MM.1S (cell line): ENCODE measurements around the gene PRKCZ.
"Not testable (repeated sequence)": the region's sequence is repeated elsewhere in the genome, so short reads cannot be mapped to it uniquely, and the experiment has no call there.

Source experiments
- DNase-seq: peaks from one replicate; pipeline ENCODE4 v3.0.0-alpha.2; 2015
- H2AFZ ChIP-seq: fragments of 300-600 bp; sonication (generic); 2 replicates; pipeline ENCODE4 v1.6.0; 2016; ENCODE audit warnings: antibody characterized with exemption, low read length
- H3F3A ChIP-seq: fragments of 300-600 bp; sonication (generic); 2 replicates; pipeline ENCODE4 v1.6.1; 2016; ENCODE audit warnings: mild to moderate bottlenecking, antibody characterized with exemption, low read length, moderate library complexity, mixed read lengths; ENCODE audit not compliant: insufficient read depth
- H3K27ac ChIP-seq: fragments of 300-600 bp; sonication (generic); 2 replicates; pipeline ENCODE4 v1.5.1; 2016; ENCODE audit warnings: mild to moderate bottlenecking, low read length
- H3K27me3 ChIP-seq: fragments of 300-600 bp; sonication (generic); replicated peaks from 2 replicates; pipeline ENCODE4 v1.6.0; 2016; ENCODE audit warnings: low read length; ENCODE audit not compliant: insufficient read depth
- H3K36me3 ChIP-seq: fragments of 300-600 bp; sonication (generic); replicated peaks from 2 replicates; pipeline ENCODE4 v1.6.1; 2016; ENCODE audit warnings: mild to moderate bottlenecking, low read length, mixed read lengths; ENCODE audit not compliant: insufficient read depth
- H3K4me1 ChIP-seq: fragments of 300-600 bp; sonication (generic); 2 replicates; pipeline ENCODE4 v1.6.1; 2016; ENCODE audit warnings: low read length, mixed read lengths
- H3K4me2 ChIP-seq: fragments of 300-600 bp; sonication (generic); 2 replicates; pipeline ENCODE4 v1.6.0; 2016; ENCODE audit warnings: low read depth, low read length
- H3K4me3 ChIP-seq: fragments of 300-600 bp; sonication (generic); 2 replicates; pipeline ENCODE4 v1.5.1; 2016; ENCODE audit warnings: low read length, mixed read lengths
- H3K79me2 ChIP-seq: fragments of 300-600 bp; sonication (generic); 2 replicates; pipeline ENCODE4 v1.6.1; 2016; ENCODE audit warnings: mixed run types, low read length, mixed read lengths
- H3K9ac ChIP-seq: fragments of 300-600 bp; sonication (generic); 2 replicates; pipeline ENCODE4 v1.6.1; 2016; ENCODE audit warnings: low read length, mixed read lengths
- H3K9me2 ChIP-seq: fragments of 300-600 bp; sonication (generic); replicated peaks from 2 replicates; pipeline ENCODE4 v1.6.1; 2016; ENCODE audit warnings: mild to moderate bottlenecking, low read length, mixed read lengths; ENCODE audit not compliant: insufficient read depth
- H3K9me3 ChIP-seq: fragments of 300-600 bp; sonication (generic); replicated peaks from 2 replicates; pipeline ENCODE4 v1.6.1; 2016; ENCODE audit warnings: mild to moderate bottlenecking, low read length, mixed read lengths; ENCODE audit not compliant: insufficient read depth
- H4K20me1 ChIP-seq: fragments of 300-600 bp; sonication (generic); 2 replicates; pipeline ENCODE4 v1.6.1; 2016; ENCODE audit warnings: mild to moderate bottlenecking, low read length, moderate library complexity, mixed read lengths; ENCODE audit not compliant: insufficient read depth
- CTCF ChIP-seq: fragments of 300-600 bp; sonication (generic); IDR thresholded peaks from 2 replicates; pipeline ENCODE4 v1.5.1; 2016; ENCODE audit warnings: antibody characterized with exemption, low read length, mixed read lengths
- EZH2 ChIP-seq: fragments of 300-600 bp; sonication (generic); optimal IDR thresholded peaks from 2 replicates; pipeline ENCODE3; 2017; ENCODE audit warnings: low read depth, mild to moderate bottlenecking, antibody characterized with exemption, low read length, mixed read lengths
- EZH2phosphoT487 ChIP-seq: fragments of 300-600 bp; sonication (generic); IDR thresholded peaks from 2 replicates; pipeline ENCODE4 v1.6.1; 2018; ENCODE audit warnings: antibody characterized with exemption, low read length

Gene PRKCZ

GRCh38 chr1:2119886-2120285 lies 69.7 kb downstream of the PRKCZ start:
- Histone ChIP-seq H3K9me2 (no peaks in the 10 kb centered on the region), H3F3A (no peaks in the 10 kb centered on the region), H3K79me2 (no peaks in the 10 kb centered on the region), H4K20me1 (no peaks in the 10 kb centered on the region), H3K27me3 (peaks cover 39% of the 10 kb centered on the region), H3K9me3 (no peaks in the 10 kb centered on the region), H3K4me3 (no peak overlapping the region), H3K27ac (no peak overlapping the region), H3K4me2 (no peak overlapping the region), H3K4me1 (no peaks in the 10 kb centered on the region), H3K9ac (no peak overlapping the region), H3K36me3 (no peaks in the 10 kb centered on the region), H2AFZ (no peak overlapping the region)
- no peak for DNase-seq
- TF ChIP-seq EZH2 (no peak), CTCF (no peak), EZH2phosphoT487 (no peak)

GRCh38 chr1:2121101-2121691 lies 71.0 kb downstream of the PRKCZ start:
- Histone ChIP-seq H3K4me3 (no peak overlapping the region), H3K36me3 (no peaks in the 10 kb centered on the region), H2AFZ (no peak overlapping the region), H3F3A (no peaks in the 10 kb centered on the region), H3K27me3 (peaks cover 33% of the 10 kb centered on the region), H3K4me2 (no peak overlapping the region), H3K27ac (no peak overlapping the region), H3K9me2 (no peaks in the 10 kb centered on the region), H4K20me1 (no peaks in the 10 kb centered on the region), H3K79me2 (no peaks in the 10 kb centered on the region), H3K4me1 (no peaks in the 10 kb centered on the region), H3K9me3 (no peaks in the 10 kb centered on the region), H3K9ac (no peak overlapping the region)
- no peak for DNase-seq
- no peak for TF ChIP-seq CTCF
- no peak for TF ChIP-seq EZH2phosphoT487
- TF ChIP-seq EZH2: no peak

- not testable (repeated sequence) for H3K9me3 ChIP-seq
Observed at GRCh38 chr1:2121794-2122193, 71.6 kb downstream of the PRKCZ start.

GRCh38 chr1:2124446-2125198 lies 74.4 kb downstream of the PRKCZ start:
- Histone ChIP-seq H3K9ac (no peak overlapping the region), H3K4me3 (no peak overlapping the region), H3K27me3 (peaks cover 47% of the 10 kb centered on the region), H3F3A (no peaks in the 10 kb centered on the region), H3K79me2 (no peaks in the 10 kb centered on the region), H3K9me3 (no peaks in the 10 kb centered on the region), H3K36me3 (no peaks in the 10 kb centered on the region), H3K9me2 (no peaks in the 10 kb centered on the region), H3K4me2 (no peak overlapping the region), H3K4me1 (no peaks in the 10 kb centered on the region), H4K20me1 (no peaks in the 10 kb centered on the region), H2AFZ (no peak overlapping the region), H3K27ac (no peak overlapping the region)
- TF ChIP-seq CTCF (no peak), EZH2phosphoT487 (no peak), EZH2 (no peak)
- no peak for DNase-seq

More at GRCh38 chr1:2121794-2122193, 71.6 kb downstream of the PRKCZ start:
- not testable (repeated sequence) for DNase-seq, H3F3A ChIP-seq, H3K4me2 ChIP-seq, H3K4me1 ChIP-seq, H3K9ac ChIP-seq, H4K20me1 ChIP-seq, H3K9me2 ChIP-seq, H3K27ac ChIP-seq, H2AFZ ChIP-seq, H3K79me2 ChIP-seq, H3K36me3 ChIP-seq, H3K4me3 ChIP-seq
- peaks cover 33% of the 10 kb centered on the region for H3K27me3 ChIP-seq
